GM18520 (cell line): ENCODE results near the gene HOXA5.

Source experiments
- ATAC-seq: cut with Tn5 transposase; IDR thresholded peaks from one replicate; pipeline ENCODE4 v1.9.1; 2021; ENCODE audit not compliant: unreplicated experiment

Gene HOXA5

GRCh38 chr7:27109466-27110185, 33.9 kb downstream of the HOXA5 start:
- ATAC-seq, result no peak

- ATAC-seq, result no peak
Measured at GRCh38 chr7:27108390-27109127, 34.9 kb downstream of the HOXA5 start.

GRCh38 chr7:27107391-27108381, 35.8 kb downstream of the HOXA5 start:
- ATAC-seq, result no peak

- ATAC-seq, result no peak
Measured at GRCh38 chr7:27106901-27107240, 36.6 kb downstream of the HOXA5 start.

GRCh38 chr7:27106181-27106900, 37.1 kb downstream of the HOXA5 start:
- ATAC-seq, result no peak

- no peak for ATAC-seq
Measured at GRCh38 chr7:27105301-27106031, 38.0 kb downstream of the HOXA5 start.

GRCh38 chr7:27104341-27105058, 39.0 kb downstream of the HOXA5 start:
- ATAC-seq, result no peak

- no peak for ATAC-seq
Measured at GRCh38 chr7:27103489-27104226, 39.8 kb downstream of the HOXA5 start.

- no peak for ATAC-seq
Measured at GRCh38 chr7:27102581-27103442, 40.7 kb downstream of the HOXA5 start, which contains the start of gene HOXA2. HOXA2 (minus strand) TSS chr7:27102683; CDS start chr7:27102500, 183 bp downstream.

- no peak for ATAC-seq
Measured at GRCh38 chr7:27101957-27102580, 41.4 kb downstream of the HOXA5 start.

- ATAC-seq, result no peak
Measured at GRCh38 chr7:27101171-27101956, 42.1 kb downstream of the HOXA5 start.

GRCh38 chr7:27100694-27101170, 42.7 kb downstream of the HOXA5 start:
- ATAC-seq, result no peak

- ATAC-seq, result no peak
Measured at GRCh38 chr7:27099453-27100370, 43.8 kb downstream of the HOXA5 start.

- ATAC-seq, result no peak
Measured at GRCh38 chr7:27098578-27099451, 44.7 kb downstream of the HOXA5 start.
